M059J (cell line): ENCODE results near the gene SLC1A6. TPM values are rescaled to one million over a fixed set of nuclear protein-coding genes. Genes with fewer than 3 reads are reported as not detected.
"Not testable (repeated sequence)": the region's sequence is repeated elsewhere in the genome, so short reads cannot be mapped to it uniquely, and the experiment has no call there.

ENCODE experiments used
- DNase-seq: peaks from one replicate; pipeline ENCODE4 v3.0.0-alpha.2; 2012; ENCODE audit warnings: low read depth
- total RNA-seq: library from RNA; depleted of rRNA; stranded (reverse); fragments of >200 nt; shearing (Covaris generic); gene quantifications from 2 replicates; pipeline ENCODE4 v1.2.3, GENCODE V29; 2014; rRNA removed

The SLC1A6 gene
- total RNA-seq, 1 experiment from 2014 or later = not detected

- DNase-seq = no peak
Observed at GRCh38 chr19:14957464-14957863, 22.2 kb downstream of the SLC1A6 start.

GRCh38 chr19:14954071-14954655 lies 25.5 kb downstream of the SLC1A6 start:
- no peak for DNase-seq

- DNase-seq = no peak
Observed at GRCh38 chr19:14952767-14953166, 26.9 kb downstream of the SLC1A6 start.

- DNase-seq = no peak
Observed at GRCh38 chr19:14950421-14950820, 29.2 kb downstream of the SLC1A6 start.

GRCh38 chr19:14949876-14950275 lies 29.8 kb downstream of the SLC1A6 start:
- no peak for DNase-seq

- DNase-seq = not testable (repeated sequence)
Observed at GRCh38 chr19:14949413-14949812, 30.3 kb downstream of the SLC1A6 start.

- no peak for DNase-seq
Observed at GRCh38 chr19:14944456-14944855, 35.2 kb downstream of the SLC1A6 start.

- no peak for DNase-seq
Observed at GRCh38 chr19:14943601-14944000, 36.1 kb downstream of the SLC1A6 start.

- no peak for DNase-seq
Observed at GRCh38 chr19:14941189-14941588, 38.5 kb downstream of the SLC1A6 start, which contains the start of gene OR7C2. Gene OR7C2, plus strand, starts transcription at chr19:14941489. Its CDS starts 0 bp downstream, at chr19:14941489.

- no peak for DNase-seq
Observed at GRCh38 chr19:14940266-14940665, 39.4 kb downstream of the SLC1A6 start.

- no peak for DNase-seq
Observed at GRCh38 chr19:14933506-14933905, 46.2 kb downstream of the SLC1A6 start.

GRCh38 chr19:14916848-14917247 lies 62.8 kb downstream of the SLC1A6 start:
- peak; percentile 2 for DNase-seq

GRCh38 chr19:14915116-14915515 lies 64.5 kb downstream of the SLC1A6 start:
- no peak for DNase-seq

GRCh38 chr19:14906711-14907110 lies 73.0 kb downstream of the SLC1A6 start:
- DNase-seq = no peak

GRCh38 chr19:14901675-14902260 lies 77.9 kb downstream of the SLC1A6 start:
- no peak for DNase-seq

Other genes starting within 250 kb of the SLC1A6 start
- gene ADGRE2, start 201.3 kb downstream of the SLC1A6 start, total RNA-seq = not detected in 2 replicates
- not detected in 2 replicates for gene OR7A5, start 144.7 kb downstream of the SLC1A6 start, total RNA-seq
- 0.02 TPM in 1 of 2 replicates, not detected in the other for gene OR7C1, start 144.7 kb downstream of the SLC1A6 start, total RNA-seq
- gene OR7A10, start 130.9 kb downstream of the SLC1A6 start, total RNA-seq = not detected in 2 replicates
- gene OR7A17, start 93.7 kb downstream of the SLC1A6 start, total RNA-seq = not detected in 2 replicates
- gene OR7C2, start 38.4 kb downstream of the SLC1A6 start, total RNA-seq = not detected in 2 replicates
- gene CASP14, start 69.6 kb upstream of the SLC1A6 start, total RNA-seq = not detected in 2 replicates
- not detected in 2 replicates for gene OR1I1, start 102.3 kb upstream of the SLC1A6 start, total RNA-seq
- 19.7 and 38.3 TPM in 2 replicates for gene SYDE1, start 127.5 kb upstream of the SLC1A6 start, total RNA-seq
- 0.66 and 2.4 TPM in 2 replicates for gene NOTCH3, start 221.1 kb upstream of the SLC1A6 start, total RNA-seq